Hepatic stellate cell (primary cell): ENCODE measurements around the gene SECTM1.
A peak's percentile ranks its signal among the peaks of the same experiment; 100 is the strongest.

ENCODE experiments used
- DNase-seq: peaks from one replicate; pipeline ENCODE4 v3.0.0; 2011; ENCODE audit warnings: low spot score

SECTM1 gene

DNA sequence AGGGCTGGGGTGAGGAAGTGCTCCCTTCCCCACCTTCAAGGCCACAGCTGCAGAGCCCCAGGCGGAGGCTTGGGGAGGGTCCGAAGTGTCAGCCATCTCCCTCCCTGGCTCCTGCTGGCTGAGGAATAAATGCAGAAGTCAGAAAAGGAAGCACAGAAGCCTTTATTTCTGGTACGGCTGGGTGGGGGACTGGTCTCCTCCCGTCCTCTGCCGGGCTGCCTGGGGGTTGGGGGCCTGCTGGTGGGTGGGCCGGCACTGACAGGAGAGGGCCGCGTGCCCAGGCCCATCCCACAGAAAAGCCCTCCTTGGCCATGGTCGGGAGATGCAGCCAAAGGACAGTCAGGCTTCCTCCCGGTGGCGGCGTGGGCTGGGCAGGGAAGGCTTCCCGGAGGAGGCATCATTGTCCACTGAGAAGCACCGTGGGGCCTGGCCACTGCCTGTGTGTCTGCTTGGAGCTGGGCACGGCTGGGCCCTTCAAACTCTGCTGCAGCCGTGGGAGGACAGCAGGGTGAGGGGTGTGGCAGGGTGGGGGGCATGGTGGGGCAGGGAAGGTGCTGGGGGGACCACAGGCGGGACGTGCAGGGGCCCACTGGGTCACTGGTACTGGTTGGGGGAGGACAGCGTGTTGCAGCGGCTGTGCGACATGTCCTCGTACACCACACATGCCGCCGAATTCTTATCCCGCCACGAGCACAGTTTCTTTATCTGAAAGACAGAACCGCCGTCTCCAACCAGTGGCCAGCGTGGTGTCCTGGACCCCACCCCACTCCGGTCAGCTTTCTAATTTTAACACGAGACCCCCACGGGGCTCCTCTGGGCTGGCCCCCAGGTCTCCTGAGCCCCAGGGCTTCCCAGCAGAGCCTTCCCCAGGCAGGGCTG is 18.6 kb downstream of the SECTM1 start:
- no peak for DNase-seq

DNA sequence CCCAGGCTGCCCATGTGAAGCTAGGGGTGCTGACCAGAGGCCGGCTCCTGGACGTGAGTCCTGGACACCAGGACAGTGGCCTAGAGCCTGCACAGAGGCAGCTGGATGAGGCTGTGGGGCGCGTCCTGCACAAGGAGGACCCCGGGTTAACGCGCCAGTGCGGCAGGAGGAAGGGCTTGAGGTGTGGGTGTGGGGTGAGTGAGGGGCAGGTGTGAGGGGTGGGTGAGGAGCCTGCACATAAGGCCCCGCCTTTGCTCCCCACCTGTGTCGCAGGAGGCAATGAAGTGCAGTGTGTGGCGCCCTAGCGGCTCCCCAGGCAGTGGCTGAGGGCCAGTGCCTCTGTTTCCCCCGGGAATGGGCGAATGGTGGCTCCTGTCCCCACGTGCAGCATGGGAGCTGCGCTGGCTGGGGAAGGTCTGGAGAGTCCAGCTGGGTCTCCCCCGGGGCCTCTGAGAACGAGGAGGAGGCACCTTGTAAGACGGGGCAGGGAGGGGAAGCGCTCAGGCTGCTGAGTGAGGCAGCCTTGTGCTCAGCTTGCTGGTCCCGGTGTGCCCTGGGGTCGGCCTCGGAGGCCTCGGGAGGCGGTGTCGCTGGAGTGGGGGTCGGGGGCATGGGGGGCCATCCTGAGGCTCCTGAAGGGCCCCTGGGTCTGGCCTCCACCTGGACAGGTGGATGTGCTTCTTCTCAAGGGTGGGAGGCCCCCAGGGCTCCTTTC is 19.4 kb downstream of the SECTM1 start:
- no peak for DNase-seq

DNA sequence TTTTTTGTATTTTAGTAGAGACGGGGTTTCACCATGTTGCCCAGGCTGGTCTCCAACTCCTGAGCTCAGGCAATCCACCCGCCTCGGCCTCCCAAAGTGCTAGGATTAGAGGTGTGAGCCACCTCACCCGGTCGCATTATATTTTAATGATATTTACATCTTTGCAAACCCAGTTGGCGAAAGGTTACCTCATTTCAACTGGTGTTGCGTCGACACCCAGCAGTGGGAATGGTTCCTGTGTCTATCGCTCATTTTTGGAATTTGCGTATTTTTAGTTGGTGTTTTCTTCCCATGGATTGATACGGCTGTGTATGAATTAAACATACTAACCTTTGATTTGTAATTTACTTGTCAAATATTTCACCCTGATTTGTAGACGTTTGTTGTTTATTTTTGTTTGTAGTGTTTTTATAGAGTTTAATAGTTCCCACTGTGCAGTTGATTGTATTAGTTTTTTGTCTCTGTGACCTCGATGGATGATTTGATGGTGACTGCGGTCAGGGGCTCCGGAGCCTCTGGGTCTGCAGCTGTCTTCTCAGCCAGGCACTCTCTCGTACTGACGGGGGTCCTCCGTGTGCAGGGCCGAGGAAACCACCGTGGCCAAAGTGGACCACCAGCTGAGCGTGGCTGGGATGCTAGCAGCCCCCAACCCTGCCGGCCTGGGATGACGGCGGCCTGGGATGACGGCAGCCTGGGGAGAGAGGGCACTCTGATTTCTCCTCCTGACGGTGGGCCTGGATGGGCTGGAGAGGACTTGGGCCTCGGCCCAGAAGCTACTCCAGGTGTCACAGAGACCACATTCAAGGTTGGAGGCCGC is 20.2 kb downstream of the SECTM1 start:
- DNase-seq: no peak

DNA sequence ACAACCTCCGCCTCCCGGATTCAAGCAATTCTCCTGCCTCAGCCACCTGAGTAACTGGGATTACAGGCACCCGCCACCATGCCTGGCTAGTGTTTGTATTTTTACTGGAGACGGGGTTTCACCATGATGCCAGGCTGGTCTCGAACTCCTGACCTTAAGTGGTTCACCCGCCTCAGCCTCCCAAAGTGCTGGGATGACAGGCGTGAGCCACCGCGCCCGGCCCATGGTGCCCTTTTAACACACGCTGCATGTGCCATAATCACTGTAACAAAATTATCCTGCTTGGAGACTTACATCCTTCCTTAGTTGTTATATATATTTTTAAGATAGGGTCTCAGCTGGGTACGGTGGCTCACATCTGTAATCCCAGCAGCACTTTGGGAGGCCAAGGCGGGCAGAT is 21.6 kb downstream of the SECTM1 start:
- no peak for DNase-seq

DNA sequence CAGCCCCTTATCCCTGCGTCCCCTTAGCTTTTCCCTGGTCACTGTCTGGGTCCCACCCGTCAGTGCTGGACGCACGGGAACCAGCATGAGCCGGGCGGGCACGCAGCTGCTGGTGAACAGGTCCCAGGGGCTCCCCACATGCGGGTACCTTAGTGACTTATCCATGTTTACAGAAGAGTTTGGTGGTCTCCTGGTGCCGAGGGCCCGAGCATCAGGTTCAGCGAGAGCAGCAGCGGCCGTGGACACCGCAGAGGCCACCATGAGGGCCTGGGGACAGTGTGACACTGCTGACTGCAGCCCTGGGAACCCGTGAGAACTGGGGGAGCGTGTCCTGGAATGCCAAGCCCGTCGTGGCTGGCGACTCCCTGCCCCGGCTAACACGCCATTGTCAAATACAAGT is 22.7 kb downstream of the SECTM1 start:
- no peak for DNase-seq

DNA sequence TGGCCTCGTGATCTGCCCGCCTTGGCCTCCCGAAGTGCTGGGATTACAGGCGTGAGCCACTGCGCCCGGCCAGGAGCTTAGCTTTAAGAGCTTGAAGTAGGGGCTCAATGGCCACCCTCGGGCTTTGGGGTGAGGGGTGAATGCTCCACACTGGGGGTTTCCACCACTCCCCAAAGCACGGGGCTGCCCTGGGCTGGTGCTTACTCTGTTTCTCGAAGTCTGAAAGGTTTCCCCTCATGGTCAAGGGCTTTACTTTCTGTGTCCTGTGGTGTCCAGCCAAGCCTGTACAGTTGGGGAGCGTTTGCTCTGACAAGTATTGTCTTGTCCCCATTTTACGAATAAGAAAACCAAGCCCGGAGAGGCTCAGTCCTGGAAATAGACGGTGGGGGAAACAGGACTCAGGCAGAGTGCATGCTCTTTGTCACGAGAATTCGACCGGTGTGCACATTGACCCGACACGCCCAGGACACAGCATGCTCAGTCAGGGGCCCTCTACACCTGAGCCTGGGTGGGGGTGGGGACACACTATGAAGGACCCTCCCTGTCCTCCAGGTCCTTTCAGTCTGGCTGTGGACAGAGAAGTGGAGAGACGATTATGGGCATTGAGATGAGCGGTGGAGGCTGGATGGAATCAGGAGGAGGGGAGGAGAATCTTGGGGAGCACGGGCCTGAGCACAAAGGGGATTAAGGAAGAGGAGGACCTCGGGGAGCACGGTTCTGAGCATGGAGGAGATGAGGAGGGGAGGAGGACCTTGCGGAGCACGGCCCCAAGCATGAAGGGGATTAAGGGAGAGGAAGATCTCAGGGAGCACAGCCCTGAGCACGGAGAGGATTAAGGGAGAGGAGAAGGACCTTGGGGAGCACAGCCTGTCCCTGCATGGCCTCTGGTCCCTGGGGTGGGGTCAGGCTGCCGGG is 23.7 kb downstream of the SECTM1 start:
- no peak for DNase-seq

DNA sequence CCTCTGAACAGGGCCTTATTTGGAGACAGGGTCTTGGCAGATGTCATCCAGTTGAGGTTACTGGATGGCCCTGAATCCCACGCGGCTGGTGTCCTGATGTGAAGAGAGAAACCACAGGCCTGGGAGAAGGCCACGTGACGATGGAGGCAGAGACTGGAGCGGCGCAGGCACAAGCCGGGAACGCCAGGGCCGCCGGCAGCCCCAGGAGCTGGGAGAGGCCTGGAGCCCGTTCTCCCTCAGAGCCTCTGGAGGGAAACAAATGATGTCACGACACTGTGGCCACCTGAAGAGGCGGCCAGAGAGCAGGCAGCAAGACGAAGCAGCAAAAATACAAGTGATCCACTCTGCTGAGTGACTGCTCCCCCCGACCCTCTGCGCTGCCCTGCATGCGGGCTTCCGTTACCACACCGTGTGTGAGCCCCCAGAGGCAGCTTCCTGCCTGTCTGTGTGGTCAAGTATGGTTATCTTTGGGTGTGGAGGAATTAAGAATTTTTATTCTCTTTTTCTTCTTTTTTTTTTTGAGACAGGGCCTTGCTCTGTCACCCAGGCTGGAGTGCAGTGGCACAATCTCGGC is 27.8 kb downstream of the SECTM1 start:
- DNase-seq: no peak

DNA sequence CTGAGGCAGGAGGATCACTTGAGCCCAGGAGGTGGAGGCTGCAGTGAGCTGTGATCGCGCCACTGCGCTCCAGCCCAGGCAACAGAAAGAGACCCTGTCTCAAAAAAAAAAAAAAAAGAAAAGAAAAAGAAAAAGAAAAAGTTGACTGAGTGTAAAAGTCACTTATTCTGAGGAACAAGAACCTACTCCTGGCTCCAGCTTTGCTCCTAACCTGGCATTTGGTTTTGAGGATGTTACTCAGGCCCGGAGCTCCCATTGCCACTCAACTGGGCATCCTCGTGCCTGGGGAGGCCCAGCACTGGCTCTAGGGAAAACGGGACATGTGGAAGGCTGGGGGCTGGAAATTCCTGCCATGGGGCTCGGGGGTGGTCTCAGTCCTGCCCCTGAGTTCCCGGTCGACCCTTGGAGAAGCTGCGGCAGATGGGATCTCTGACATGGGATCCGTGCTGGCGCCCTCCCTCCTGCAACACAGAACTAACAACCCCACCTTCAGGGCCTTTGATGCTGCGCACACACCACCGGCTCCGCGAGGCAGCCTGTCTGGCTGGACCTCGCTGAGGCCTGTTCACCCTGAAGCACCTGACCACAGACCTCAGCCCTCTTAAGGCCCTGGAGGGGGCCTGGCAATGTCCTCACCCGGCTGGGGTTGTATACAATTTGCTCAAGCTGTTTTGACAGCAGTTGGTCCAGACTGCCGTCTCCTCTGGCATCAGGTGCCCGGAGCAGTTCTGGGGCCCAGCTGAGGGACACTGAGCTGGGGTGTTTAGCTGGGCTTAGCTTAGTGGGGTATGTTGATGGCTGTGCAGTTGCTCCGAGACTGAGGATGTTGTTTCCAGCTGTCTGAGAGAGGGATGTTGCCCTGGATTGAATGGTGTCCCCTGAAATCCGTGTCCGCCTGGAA is 28.5 kb downstream of the SECTM1 start:
- no peak for DNase-seq

DNA sequence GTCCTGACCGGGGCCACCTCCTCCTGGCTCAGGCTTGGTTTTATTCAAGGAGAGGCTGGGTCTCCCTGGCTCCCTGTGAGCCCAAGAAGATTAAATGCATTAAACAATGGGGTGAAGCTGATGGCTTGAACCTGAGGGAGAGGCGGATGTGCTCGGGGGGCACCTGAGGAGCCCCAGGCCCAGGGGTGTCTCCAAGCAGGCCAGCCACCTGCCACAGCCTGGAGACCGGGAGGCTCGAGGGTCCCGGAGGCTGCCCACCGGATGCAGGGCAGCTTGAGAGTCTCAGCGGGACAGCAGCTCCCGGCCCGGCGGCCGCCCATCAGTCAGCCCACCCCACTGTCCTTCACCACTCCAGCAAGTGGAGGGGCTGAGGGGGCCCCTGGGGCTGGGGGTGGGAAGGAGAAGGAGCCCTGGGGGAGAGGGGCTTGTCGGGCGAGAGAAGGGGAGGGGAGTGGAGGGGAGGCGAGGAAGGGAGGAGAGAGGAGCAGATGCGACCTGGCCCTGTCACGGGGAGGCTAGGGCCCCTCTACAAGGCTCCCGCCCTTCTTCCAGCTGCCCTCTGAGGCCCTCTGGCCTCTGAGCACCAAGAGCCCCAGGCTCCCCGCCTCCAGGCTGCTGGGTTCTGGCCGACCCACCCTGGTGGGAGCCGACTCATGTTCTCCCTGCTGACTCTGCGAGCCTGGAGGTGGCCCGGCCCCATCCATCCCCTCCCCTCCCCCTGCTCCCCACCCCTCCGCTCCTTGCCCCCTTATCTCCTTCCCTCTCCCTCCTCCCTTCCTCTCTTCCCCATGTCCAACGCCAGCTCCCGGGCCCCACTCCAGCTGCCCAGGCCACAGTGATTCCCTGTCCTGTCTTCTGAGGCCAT is 29.4 kb downstream of the SECTM1 start:
- DNase-seq: no peak

DNA sequence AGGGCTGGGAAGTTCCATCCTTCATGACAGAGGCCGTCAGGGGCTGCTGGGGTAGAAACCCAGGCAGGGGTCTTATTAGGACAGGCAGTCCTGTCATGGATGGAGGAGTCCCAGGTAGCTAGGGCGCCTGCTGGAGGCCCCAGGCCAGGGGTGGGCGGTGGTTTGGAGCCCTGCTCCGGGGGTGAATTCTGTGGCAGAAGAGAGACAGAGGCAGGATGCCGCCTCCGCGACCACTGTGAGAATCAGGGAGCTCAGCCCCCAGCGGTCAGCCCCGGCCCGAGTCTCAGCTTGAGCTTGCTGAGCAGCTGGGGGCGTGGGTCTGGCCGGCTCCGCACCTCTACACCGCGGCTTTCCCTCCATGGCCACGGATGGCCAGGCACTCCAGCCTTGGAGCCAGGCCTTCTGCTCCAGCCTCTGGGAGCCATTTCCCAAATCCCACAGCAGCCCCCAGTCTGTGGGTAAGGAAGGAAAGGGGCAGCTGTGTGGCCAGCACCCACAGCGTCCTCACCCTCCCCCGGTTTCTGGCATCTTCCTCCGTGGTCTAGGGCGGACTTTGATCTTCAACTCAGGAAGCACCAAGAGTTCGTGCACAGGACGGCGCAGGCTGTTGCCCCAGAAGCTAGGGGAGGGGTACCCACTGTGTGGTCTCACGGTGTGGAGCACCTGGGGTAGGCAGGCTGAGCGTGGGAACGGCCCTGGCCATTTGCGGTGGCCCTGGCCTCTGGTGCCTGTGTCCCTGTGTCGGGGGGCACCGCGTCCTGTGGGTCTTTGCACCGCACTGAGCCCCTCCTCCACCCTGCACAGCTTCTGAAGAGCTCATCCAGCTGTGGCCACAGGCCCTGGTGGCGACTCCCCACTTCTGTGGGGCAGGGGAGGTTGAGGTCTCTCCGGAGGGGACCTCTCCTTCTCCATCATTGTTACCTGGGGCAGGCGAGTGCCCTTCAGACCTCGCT is 30.3 kb downstream of the SECTM1 start:
- no peak for DNase-seq

DNA sequence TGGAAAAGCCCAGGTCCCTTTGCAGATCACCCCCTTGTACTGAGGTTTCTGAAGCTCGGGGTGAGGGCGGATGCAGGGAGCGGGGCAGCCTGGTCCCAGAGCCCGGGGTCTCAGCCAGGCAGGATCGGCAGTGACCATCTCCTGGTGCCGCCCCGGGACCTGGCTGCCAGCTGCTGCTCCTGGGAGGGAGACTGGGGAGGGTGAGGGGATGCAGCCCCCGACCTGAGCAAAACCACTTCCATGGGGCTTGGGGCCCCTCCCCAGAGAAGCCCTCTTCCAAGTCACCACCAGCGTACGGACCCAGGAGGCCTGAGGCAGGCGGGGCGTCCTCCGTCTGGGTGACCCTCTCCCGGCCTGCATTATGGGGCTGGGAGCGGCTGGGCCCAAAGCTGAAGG is 31.0 kb downstream of the SECTM1 start:
- no peak for DNase-seq

DNA sequence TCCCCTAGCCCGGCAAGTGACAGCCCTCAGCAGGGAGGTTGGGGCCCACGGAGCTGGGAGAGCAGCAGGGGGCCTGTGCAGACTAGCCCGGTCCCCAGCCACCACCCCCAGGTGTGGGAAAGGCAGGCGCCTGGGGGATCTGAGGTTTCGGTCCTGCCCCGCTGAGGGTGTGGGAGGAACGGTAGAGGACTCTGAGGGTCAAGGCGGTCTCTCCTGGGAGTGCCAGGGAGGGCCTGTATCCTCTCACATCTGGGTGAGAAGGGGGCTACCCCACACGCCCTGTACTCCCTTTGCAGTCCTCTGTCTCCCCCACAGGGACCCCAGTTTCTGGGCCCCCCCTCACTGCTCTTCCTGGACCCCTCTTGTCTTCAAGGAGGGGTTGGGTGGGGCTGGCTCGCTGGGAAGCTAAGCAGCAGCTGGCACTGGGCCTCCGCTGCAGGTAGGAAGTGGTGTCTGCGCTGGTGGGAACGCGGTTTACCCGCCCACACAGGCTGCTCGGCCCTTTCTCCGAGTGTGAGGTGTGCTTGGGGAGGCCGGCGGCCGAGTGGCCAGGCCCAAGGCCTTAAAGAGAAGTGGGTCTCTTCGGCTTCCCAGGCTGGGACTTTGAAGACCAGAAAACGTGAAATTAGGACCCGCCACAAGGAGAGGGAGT is 31.5 kb downstream of the SECTM1 start:
- DNase-seq: no peak

DNA sequence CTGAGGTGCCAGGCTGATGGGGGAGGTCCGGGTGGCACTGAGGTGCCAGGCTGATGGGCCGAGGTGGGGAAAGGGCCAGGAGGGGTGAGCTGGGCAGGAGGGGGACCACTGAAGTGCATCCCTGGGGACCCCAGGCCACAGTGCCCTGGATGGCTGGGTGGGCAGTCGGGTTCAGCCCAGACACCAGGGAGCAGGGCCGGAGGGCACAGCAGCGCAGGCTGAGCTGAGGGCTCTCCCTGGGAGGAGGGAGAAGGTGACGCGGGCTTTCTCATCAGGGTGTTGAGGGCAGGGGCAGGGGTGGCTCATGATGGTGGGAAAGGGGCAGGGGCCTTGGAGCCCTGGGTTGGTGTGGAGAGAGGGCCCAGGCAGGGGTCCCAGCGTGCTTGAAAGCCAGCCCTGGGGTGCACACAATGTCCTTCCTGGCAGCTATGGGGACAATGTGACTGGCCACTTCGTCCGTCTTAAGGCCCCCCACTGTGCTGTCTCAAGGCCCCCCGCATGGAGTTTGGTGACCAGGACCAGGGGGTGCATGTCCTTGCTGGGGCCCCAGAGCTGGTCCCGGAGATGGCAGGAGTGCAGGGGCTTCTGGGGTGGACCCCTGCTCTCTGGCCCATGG is 32.2 kb downstream of the SECTM1 start:
- no peak for DNase-seq

DNA sequence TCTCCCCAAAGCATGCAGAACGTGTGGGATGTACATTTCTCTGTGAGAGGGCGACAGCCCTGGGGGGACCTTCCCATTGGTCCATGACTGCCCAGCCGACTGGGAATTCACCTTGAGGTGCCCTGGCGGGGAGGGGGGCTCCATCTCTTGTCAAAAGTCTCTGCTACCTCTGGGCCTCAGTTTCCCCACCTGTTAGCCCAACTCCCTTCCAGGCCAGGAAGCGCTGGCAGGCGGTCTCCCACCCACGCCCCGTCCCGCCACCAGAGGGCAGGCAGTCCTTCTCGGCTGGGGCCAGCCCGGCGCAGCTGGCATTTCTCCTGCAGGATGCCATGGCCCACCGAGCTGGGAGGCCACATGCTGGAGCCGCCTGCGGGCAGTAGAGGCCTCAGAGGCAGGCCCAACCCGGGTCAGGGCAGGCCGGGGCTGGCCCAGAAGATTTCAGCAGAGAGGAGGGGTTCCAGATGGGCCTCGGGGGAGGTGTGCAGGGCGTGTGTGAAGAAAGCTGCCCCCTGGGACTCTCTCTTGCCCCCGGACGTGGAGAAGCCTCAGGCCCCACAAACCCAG is 32.8 kb downstream of the SECTM1 start:
- peak; percentile 78 for DNase-seq

DNA sequence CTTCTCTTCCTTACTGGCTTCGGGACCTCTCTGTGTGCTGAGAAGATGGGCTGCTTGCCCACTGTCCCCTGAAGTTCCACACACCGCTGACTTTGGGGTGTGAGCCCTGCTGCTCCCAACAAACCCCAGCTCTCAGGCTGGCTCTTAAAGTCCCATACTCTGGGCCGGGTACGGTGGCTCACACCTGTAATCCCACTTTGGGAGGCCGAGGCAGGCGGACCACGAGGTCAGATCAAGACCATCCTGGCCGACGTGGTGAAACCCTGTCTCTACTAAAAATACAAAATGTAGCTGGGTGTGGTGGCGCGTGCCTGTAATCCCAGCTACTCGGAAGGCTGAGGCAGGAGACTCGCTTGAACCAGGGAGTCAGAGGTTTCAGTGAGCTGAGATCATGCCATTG is 33.3 kb downstream of the SECTM1 start:
- DNase-seq: no peak

DNA sequence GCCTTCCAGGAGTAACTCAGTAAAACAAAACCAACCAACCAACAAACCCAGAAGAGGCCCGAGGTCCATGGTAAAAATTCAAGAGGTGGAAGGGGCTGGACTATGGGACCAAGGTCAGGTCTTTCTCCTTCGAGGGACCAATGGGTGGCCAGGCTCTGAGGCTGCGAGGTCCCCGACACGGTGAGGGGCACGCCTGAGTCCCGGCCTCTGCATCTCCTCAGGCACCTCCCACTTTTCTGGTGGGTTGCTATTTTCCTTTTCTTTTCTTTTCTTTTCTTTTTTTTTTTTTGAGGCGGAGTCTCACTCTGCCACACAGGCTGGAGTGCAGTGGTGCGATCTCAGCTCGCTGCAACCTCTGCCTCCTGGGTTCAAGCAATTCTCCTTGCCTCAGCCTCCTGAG is 34.1 kb downstream of the SECTM1 start:
- DNase-seq: no peak
